ENCODE results near the gene SLC38A7.
"Not testable (repeated sequence)": the region's sequence is repeated elsewhere in the genome, so short reads cannot be mapped to it uniquely, and the experiment has no call there.

Gene SLC38A7

DNA sequence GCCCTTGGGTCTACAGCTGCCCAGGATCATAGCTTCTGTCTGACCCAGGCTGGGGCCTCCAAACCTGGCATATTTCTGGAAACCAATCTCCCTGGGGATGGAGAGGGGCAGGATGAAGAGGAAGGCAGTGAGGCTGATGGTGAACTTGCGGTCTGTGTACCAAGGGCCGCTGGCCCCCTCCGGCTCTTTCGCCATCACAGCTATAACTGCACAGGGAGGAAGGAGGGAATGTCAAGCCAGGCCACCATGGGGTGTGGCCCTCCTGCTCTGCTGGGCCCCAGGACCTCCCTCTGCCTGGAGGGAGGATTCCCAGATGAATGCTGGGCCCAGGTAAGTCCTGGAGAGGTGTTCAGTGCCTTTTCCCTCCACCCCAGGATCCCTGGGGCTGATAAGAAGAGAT lies 6.3 kb downstream of the SLC38A7 start:
- DNase-seq = no peak

DNA sequence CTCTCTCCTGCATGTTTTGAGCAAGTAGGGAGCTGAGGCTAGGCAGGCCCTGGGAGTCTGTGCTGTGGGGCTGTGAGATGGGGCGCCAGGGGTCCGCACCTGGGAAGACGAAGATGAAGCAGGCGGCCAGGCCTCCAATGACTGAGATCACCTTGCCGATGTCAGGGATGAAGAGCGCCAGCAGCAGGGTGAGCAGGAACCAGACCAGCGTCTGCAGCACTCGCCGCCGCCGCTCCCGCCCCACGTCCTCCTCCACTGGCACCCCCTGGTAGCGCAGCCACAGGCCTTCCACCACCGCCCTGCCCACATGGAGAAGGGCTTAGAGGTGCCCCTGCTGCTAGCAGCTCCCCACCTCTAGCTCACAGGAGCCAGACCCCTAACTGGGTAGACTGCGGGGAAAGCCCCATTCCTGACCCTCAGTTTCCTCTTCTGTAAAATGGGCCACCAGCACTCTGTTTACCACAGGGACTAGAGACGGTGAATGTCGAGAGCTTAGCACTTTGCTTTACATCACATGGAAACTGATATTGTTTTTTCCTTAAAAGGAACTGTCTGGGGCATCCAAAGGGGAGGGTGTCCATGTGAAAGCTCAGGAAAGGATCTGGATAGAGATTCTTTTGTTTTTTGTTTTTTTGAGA lies 13.5 kb downstream of the SLC38A7 start:
- DNase-seq = no peak

DNA sequence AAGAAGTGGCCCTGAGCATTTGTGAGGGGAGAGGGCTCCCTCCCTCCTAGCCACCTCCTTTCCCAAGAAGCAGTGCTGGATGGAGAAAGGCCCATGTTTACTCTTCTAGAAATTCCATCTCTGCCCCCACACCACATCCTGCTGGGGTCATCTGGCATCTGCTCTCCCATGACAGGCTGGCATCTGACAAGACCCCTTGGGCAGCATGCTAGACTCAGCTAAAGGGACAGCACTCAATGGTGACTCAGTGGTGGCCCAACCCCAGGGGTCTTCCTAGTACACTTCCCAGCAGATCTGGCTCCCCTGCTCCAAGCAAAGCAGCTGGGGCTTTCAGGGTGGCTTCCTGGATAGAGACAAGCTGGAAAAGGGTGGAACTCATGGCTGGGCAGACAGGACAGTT lies 14.4 kb downstream of the SLC38A7 start:
- no peak for DNase-seq

DNA sequence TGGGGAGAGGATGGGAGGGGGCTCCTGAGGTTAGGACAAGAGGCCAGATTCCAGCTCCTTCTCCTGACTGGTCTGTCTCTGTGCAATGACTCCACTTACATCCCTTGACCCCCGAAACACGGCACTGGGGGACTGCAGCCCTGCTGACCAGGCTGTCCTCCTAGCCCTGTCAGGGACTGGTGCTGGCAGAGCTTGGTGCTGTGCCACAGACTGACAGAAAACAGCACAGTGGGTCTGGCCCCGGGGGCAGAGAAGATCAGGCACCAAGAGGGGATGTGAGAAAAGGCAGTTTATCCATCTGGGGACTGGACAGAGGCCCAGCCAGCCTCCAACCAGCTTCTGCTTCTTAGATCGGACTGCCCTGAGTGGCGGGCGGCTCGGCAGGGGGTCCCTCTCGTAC lies 19.4 kb downstream of the SLC38A7 start:
- no peak for DNase-seq

DNA sequence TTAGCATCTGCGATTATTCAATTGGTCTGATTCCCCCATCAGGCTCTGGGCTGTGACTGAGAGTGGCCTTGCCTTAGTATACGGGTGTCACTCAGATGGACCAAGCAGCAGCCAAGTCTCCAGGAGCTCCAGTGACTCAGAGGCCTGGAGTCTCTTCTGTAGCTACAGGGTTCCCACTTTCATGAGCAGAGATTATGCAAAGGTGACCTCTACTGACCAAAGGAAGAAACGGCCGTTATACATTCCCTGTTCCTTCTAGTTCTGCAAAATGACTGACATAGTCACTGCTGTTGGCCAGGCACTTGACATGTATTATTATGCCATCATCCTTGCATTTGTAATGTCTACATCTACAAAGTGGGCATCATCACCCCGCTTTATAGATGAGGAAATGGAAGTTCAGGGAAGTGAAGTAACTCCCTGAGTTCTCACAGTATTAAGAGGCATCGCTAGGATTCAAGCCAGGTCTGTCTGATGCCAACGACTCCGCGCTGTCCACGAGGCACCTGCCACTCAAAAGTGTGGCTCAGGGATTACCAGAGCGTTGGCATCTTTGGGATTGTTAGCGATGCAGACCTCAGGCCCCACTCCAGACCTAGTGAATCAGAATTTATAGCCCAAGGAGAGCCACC lies 23.3 kb downstream of the SLC38A7 start:
- DNase-seq = no peak

DNA sequence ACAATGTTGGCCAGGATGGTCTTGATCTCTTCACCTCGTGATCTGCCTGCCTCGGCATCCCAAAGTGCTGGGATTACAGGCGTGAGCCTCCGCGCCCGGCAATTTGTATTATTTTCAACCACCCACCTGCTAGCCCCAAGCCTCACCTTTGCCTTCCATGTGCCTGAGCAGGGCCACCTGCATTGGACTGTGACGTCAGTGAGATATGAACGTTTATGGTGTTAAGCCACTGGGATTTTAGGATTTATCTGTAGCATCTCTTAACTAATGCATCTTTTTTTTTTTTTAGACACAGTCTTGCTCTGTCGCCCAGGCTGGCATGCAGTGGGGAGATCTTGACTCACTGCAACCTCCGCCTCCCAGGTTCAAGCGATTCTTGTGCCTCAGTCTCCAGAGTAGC lies 24.7 kb downstream of the SLC38A7 start:
- not testable (repeated sequence) for DNase-seq

DNA sequence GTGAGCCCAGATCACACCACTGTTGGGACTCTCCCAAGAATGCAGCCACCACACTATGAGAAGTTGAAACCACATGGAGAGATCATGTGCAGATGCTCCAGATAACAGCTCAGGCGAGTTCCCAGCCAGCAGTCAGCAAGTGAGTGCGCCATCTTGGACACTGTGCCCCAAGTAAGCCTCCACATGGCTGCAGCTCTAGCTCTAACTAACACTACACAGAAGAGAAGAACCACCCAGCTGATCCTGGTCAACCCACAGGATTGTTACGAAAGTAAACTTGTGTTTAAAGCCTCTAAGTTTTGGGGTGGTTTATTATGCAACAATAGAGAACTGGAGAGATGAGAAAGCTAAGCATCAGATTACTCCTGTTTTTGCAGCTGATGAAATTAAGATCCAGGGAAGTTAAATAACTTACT lies 25.8 kb downstream of the SLC38A7 start:
- DNase-seq = no peak

DNA sequence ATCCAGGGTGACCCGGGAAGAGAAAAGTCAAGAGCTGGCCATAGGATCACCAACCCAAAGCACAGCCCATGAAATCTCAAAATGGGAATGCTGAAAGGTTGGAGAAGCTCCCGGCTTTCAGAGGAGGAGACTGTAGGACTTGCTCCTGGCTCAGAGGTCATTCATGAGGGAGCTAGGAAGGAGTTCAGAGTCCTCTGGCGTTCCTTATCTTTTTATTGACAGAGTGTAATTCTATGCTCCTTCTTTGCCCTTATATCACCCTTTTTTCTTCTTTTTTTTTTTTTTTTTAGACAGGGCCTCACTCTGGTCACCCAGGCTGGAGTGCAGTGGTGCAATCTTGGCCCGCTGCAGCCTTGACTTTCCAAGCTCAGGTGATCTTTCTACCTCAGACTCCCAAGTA lies 27.7 kb downstream of the SLC38A7 start:
- DNase-seq = no peak

DNA sequence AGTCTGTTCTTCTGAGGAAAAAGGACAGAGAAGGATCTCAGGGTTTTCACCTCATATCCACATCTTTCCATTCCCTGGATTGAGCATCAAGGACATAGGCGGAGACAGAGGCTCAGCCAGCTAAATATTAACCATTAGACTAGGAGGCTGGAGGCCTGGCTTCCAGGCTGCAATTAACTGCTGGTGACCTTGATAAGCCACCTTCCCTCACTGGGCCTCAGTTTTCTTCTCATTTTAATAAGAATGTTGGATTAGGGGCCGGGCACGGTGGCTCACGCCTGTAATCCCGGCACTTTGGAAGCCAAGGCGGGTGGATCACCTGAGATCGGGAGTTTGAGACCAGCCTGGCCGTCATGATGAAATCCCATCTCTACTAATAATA lies 29.4 kb downstream of the SLC38A7 start:
- DNase-seq = no peak

DNA sequence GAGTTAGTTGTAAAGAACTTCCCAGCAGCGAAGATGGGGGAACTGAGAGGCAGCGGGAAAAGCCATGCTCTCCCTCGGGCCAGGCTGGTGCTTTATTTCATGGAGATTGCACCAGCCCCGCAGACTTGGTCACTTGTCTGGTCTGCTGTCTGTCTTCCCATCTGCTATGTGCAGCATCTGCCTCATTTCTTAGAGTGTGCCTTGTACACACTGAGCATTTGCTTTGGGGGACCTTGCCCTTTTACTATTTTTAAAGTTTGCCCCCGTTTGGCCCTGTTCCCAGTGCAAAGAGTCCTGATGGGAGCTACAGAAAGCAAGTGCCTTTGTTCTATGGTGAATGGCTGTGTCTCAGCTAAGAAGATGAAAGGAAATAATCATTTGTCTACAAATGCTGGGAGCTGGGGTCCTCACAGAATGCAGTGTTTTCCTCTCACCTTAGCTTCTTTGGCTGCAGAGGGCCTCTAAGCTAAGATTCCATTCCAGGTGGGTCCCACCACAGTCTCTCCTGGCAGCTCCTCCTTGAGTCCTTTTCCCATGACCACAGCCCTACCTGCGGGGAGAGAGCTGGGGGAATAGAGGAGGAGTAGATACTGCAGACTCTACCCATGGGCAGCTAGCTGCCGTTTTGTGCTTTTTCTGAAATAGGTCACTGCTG lies 29.9 kb downstream of the SLC38A7 start:
- DNase-seq = no peak

DNA sequence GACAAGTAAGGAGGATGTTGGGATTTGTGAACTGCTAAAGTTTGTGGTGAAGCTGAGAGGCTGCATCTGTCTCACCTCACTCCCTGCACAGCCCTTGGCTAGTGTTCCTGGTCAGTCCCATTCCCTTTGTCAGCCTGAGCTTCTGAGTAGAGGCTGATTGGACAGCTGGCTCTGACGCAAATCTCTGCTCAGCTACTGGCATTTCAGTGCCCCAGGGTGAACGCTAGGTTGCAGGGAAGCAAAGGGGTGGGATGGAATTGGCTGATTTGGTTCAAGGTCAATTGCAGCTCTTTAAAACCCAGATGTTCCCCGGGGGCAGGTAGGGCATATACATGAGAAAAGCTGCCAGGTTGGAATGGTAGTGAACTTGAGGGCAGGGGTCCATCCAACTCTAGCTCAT lies 31.8 kb downstream of the SLC38A7 start:
- DNase-seq = no peak

DNA sequence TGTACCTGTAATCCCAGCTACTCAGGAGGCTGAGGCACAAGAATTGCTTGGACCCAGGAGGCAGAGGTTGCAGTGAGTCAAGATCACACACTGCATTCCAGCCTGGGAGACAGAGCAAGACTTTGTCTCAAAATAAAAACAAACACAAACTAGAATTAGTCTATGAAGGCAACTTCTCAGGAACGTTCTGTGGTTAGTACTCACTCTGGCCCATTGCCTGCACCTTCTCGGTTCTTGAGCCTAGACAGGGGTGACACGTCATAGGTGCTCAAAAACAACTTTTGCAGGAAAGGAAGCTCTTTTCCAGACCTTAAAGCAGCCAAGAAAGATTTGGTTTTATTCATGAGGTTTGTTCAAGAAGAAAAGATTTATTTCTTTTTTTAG lies 32.6 kb downstream of the SLC38A7 start:
- DNase-seq = no peak

DNA sequence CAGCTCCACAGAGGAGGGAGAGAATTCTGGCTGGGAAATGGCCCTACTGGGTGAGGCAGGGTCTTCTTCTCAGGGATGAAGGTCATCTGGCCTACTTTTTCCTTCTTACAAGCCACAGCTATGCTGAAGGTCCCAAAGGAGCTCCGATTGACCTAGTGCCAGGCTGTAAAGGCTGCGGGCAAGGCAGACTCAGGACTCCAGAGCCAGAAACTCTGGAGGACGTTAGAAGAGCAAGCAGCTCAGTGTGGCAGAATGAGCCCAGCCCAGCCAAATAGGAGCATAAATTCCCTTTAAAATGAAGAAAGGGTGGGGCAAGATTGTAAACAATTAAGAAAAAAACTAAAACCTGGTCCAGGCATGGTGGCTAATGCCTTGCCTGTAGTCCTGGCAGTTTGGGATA lies 34.9 kb downstream of the SLC38A7 start:
- DNase-seq = no peak

DNA sequence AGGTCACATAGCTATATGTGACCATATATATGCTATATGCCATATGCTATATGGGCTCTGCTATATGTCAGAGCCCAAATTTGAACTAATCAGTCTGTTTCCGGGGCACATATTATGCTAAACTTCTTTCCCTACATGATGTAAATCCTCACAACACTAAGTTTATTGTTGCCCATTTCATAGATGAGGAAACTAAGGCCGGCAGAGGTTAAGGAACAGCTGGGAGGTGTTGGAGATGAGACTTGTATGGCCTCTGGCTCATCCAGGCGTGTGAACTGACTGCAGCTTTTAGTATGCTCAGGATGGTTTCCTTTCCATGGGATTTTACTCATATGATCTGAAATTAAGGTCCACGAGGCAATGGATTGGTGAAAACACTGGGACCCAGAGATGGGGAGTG lies 37.5 kb downstream of the SLC38A7 start:
- DNase-seq = no peak

DNA sequence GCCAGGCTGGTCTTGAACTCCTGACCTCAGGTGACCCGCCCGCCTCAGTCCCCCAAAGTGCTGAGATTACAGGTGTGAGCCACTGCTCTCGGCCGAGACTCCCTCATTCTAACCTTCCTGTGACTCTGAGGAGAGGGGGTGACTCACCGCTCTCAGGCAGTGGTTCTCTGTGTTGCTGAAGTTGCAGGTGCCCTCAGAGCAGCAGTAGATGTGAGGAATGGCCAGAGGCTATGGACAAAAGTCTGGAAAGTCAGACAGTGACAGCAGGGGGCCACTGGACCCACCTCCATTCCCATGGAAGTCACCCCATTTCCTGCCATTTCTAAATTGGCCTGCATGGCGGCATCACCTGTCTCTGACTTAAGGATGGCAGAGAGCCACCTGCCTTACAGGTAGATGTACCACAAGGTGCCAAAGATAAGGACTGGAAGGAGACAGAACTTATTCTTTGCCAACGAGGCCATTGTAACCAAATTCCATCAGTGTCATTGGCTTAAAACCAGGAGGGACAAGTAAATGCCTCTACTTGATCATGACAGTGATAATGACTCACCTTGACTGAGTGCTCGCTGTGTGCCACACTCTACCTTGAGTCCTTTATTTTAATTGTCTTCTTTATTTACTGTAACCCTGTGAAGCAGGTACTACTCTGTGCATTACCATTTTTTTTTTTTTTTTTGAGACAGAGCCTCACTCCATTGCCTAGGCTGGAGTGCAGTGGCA lies 39.6 kb downstream of the SLC38A7 start:
- no peak for DNase-seq

DNA sequence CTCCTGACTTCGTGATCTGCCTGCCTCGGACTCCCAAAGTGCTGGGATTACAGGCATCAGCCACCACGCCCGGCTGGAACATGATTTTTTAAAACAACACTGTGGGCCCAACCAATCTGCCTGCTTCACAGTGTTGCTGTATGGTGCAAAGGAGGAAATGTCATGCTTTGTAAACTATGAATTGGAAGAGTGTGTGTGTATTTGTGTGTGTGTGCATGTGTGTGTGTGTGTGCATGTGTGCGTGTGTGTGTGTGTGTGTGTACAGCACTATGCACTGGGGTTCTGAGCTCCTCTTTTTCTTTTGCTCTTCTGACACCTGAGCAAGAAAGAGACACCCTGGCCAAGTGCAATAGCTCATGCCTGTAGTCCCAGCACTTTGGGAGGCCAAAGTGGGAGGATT lies 40.5 kb downstream of the SLC38A7 start:
- DNase-seq = no peak

DNA sequence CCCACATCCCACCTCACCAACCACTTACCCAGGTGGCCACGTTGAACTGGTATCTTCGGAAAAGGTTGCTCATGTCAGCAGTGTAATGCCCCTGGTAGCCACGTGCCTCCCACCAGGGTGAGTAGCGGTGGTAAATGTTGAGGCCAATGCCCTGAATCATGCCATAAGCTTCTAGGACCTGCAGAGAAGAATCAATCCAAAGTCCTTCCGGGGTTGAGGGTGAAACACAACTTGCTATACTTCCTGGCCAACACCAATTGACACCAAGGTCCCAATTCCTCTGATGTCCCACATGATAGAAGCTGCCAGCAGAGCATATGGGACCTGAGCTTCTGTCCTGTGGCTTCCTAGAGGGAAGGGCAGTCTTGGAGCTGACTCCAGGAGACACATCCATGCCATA lies 43.6 kb downstream of the SLC38A7 start:
- DNase-seq = no peak

DNA sequence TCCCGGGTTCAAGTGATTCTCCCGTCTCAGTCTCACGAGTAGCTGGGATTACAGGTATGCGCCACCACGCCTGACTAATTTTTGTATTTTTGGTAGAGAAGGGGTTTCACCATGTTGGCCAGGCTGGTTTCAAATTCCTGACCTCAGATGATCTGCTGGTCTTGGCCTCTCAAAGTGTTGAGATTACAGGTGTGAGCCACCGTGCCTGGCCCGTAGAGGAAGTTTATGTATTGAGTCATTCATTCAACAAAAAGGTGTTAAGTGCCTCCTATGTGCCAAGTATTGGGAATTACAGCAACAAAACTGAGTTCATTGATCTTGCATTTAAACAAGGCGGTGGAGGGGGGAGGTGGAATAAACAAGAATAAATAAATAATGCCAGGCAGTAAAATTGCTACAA lies 44.7 kb downstream of the SLC38A7 start:
- DNase-seq = no peak

DNA sequence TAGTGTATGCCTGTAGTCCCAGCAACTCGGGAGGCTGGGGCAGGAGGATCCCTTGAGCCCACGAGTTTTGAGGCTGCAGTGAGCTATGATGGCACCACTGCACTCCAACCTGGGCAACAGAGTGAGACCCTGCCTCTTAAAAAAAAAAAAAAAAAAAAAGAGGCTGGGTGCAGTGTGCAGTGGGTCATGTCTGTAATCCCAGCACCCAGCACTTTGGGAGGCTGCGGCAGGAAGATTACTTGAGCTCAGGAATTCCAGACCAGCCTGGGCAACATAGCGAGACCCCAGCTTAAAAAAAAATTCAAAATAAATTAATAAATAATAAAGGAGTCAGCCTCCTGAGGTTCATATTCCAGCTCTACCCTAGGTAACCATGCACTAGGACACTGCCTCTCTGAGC lies 45.3 kb downstream of the SLC38A7 start:
- no peak for DNase-seq

DNA sequence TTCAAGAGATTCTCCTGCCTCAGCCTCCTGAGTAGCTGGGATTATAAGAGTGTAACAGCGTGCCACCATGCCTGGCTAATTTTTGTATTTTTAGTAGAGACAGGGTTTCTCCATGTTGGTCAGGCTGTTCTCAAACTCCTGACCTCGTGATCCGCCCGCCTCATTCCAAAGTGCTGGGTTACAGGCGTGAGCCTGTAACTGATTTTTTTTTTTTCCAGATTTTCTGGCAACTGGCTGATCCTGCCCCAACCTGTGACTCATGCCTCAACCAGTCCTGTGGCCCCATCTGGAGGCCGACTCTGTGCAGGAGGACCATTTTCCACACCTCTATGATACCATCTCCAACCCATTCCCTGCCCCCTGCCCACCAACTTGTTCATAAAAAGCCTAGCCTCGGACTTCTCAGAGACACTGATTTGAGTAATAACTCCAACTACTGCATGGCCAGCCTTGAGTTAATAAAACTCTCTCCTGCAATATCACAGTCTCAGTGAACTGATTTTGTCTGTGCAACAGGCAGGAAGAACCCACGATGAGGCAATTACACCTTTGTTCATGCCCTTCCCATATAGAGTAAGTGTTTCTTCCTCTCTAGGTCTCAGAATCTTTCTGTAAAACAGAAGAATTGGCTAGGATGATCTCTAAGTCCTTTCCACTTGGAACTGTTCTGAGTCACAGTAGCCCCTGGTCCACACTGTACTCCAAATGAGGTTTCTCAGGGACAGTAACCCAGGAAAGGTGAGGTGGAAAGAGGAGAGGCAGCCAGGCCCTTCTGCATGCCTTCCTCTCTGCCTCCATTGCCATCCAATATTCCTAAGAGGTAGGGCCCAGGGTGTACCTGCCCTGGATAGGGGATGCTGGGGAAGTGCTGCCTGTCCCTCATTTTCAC lies 46.2 kb downstream of the SLC38A7 start:
- DNase-seq = no peak

DNA sequence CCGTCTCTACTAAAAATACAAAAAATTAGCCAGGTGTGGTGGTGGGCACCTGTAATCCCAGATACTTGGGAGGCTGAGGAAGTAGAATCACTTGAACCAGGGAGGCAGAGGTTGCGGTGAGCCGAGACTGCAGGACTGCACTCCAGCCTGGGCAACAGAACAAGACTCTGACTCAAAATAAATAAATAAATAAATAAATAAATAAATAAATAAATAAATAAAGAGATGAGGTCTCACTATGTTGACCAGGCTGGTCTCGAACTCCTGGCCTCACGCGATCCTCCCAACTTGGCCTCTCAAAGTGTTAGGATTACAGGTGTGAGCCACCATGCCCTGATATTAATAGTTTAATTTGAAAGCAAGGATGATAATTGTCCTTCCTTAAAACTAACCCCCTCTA lies 47.5 kb downstream of the SLC38A7 start:
- not testable (repeated sequence) for DNase-seq

DNA sequence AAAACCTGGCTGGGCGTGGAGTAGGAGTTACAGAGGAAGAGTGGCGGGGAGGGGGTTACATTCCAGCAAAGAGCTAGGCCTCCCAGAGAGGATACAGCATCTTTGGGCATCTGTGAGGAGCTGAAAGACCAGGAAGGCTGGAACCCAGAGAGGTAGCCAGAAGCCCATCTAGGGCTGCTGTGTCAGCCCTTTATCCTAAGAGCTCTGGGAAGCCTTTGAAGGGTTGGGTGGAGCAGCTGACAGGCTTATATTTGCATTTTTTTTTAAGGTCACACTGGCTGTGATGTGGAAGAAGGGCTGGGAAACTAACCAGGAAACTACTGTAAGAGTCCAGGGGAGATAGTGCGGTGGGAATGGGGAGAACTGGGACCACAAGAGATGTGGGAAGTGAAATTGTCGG lies 48.1 kb downstream of the SLC38A7 start:
- no peak for DNase-seq

DNA sequence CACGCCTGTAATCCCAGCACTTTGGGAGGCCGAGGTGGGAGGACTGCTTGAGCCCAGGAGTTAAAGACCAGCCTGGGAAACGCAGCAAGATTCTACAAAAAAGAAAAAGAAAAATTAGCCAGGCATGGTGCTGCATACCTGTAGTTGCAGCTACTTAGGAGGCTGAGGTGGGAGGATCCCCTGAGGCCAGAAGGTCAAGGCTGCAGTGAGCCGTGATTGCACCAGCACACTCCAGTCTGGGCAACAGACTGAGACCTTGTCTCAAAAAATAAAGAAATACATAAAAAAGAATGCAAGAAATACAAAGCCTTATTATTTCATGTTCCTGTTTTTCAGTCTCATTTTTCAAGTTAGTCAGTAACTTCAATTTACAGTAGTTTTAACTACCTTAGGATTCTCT lies 49.1 kb downstream of the SLC38A7 start:
- DNase-seq = no peak

All from stimulated activated CD4-positive, alpha-beta T cell treated with anti-CD3 and anti-CD28 coated beads, Interleukin-12 subunit alpha, Interleukin-12 subunit beta, amount 100 ng/mL, for 4 hours (primary cell).